Activated naive CD8-positive, alpha-beta T cell treated with anti-CD3 and anti-CD28 coated beads, Interleukin-2, amount 10 ng/mL, durations not matched to agents 7 days and 5 days (primary cell): Measurements from ENCODE around the gene MAML2. TPM values are rescaled to one million over a fixed set of nuclear protein-coding genes. Genes with fewer than 3 reads are reported as not detected.
A peak's percentile ranks its signal among the peaks of the same experiment; 100 is the strongest.

ENCODE experiments used
- ATAC-seq: fragments of 150-1000 bp; cut with Tn5 transposase; one replicate; pipeline ENCODE4 v1.10.0; 2021; ENCODE audit warnings: low read depth, moderate library complexity
- POLR2A ChIA-PET: fragments of 350-600 bp; sonication (Branson Sonifier 250); formaldehyde crosslinking; loops from one replicate; lab custom pipeline; 2021; ENCODE audit warnings: antibody characterized with exemption; lab: Charles Lee
- DNase-seq: peaks from one replicate; pipeline ENCODE4 v3.0.0; 2021
- H3K27ac Mint-ChIP-seq: one replicate; pipeline ENCODE4 v1.8.0; 2022; ENCODE audit warnings: mild to moderate bottlenecking, mixed read lengths
- H3K27me3 Mint-ChIP-seq: one replicate; pipeline ENCODE4 v1.8.0; 2022; ENCODE audit warnings: mild to moderate bottlenecking, moderate library complexity, mixed read lengths
- H3K36me3 Mint-ChIP-seq: one replicate; pipeline ENCODE4 v1.8.0; 2021; ENCODE audit warnings: mild to moderate bottlenecking, mixed read lengths
- H3K4me1 Mint-ChIP-seq: one replicate; pipeline ENCODE4 v1.8.0; 2021; ENCODE audit warnings: mixed read lengths
- H3K4me3 Mint-ChIP-seq: one replicate; pipeline ENCODE4 v1.8.0; 2022; ENCODE audit warnings: mild to moderate bottlenecking, moderate library complexity, mixed read lengths
- H3K9me3 Mint-ChIP-seq: one replicate; pipeline ENCODE4 v1.8.0; 2021; ENCODE audit warnings: mixed read lengths
- total RNA-seq, 2 experiments: library from RNA; stranded (reverse); gene quantifications; one replicate each; pipeline ENCODE4 v1.2.3, GENCODE V29; 2021

Gene MAML2
- total RNA-seq, 2 experiments from 2014 or later, result 18.6 to 20.5 TPM

- ATAC-seq, result no peak
- no peak for DNase-seq
- Mint-ChIP-seq H3K36me3 (peaks cover 19% of the 10 kb centered on the region), H3K27me3 (no peaks in the 10 kb centered on the region), H3K4me1 (peaks cover 23% of the 10 kb centered on the region), H3K4me3 (no peak overlapping the region), H3K27ac (no peak overlapping the region), H3K9me3 (no peaks in the 10 kb centered on the region)
- POLR2A ChIA-PET, result no interaction called here
These were observed 314.2 kb downstream of the MAML2 start for GRCh38 chr11:96028746-96029145.

- Mint-ChIP-seq H3K27me3 (no peaks in the 10 kb centered on the region), H3K4me1 (peaks cover 27% of the 10 kb centered on the region), H3K36me3 (peaks cover 18% of the 10 kb centered on the region), H3K27ac (no peak overlapping the region), H3K9me3 (no peaks in the 10 kb centered on the region), H3K4me3 (no peak overlapping the region)
- ATAC-seq, result no peak
- POLR2A ChIA-PET, result no interaction called here
- no peak for DNase-seq
These were observed 316.0 kb downstream of the MAML2 start for GRCh38 chr11:96027021-96027420.

- POLR2A ChIA-PET, result no interaction called here
- H3K27ac Mint-ChIP-seq, result no peak overlapping the region
- no peaks in the 10 kb centered on the region for H3K27me3 Mint-ChIP-seq
- H3K4me3 Mint-ChIP-seq, result no peak overlapping the region
- DNase-seq (no peak), ATAC-seq (no peak)
- H3K9me3 Mint-ChIP-seq, result no peaks in the 10 kb centered on the region
- peaks cover 27% of the 10 kb centered on the region for H3K4me1 Mint-ChIP-seq
- H3K36me3 Mint-ChIP-seq, result peaks cover 18% of the 10 kb centered on the region
These were observed 316.7 kb downstream of the MAML2 start for GRCh38 chr11:96026310-96026709.

- DNase-seq (no peak), ATAC-seq (peak; percentile 83)
- peak overlapping the region; percentile 29 for H3K27ac Mint-ChIP-seq
- peaks cover 20% of the 10 kb centered on the region for H3K36me3 Mint-ChIP-seq
- POLR2A ChIA-PET, result interaction anchor here (0.6 kb wide), 1 partner anchor 8 kb away, joined by 3 read pairs; no protein-coding TSS in a partner anchor
- H3K9me3 Mint-ChIP-seq, result no peaks in the 10 kb centered on the region
- H3K27me3 Mint-ChIP-seq, result no peaks in the 10 kb centered on the region
- peaks cover 30% of the 10 kb centered on the region for H3K4me1 Mint-ChIP-seq
- no peak overlapping the region for H3K4me3 Mint-ChIP-seq
These were observed 318.3 kb downstream of the MAML2 start for GRCh38 chr11:96024666-96025065.

- Mint-ChIP-seq H3K27ac (no peak overlapping the region), H3K9me3 (no peaks in the 10 kb centered on the region), H3K4me3 (no peak overlapping the region), H3K27me3 (no peaks in the 10 kb centered on the region), H3K4me1 (peaks cover 28% of the 10 kb centered on the region), H3K36me3 (peaks cover 16% of the 10 kb centered on the region)
- no peak for DNase-seq
- POLR2A ChIA-PET, result no interaction called here
- ATAC-seq, result no peak
These were observed 319.7 kb downstream of the MAML2 start for GRCh38 chr11:96023275-96023674.

GRCh38 chr11:96021901-96022650, 320.9 kb downstream of the MAML2 start:
- no peak overlapping the region for H3K27ac Mint-ChIP-seq
- no peaks in the 10 kb centered on the region for H3K9me3 Mint-ChIP-seq
- POLR2A ChIA-PET, result no interaction called here
- DNase-seq (no peak), ATAC-seq (no peak)
- no peak overlapping the region for H3K4me3 Mint-ChIP-seq
- peaks cover 25% of the 10 kb centered on the region for H3K4me1 Mint-ChIP-seq
- peaks cover 12% of the 10 kb centered on the region for H3K36me3 Mint-ChIP-seq
- H3K27me3 Mint-ChIP-seq, result no peaks in the 10 kb centered on the region

GRCh38 chr11:96019810-96020747, 322.9 kb downstream of the MAML2 start:
- Mint-ChIP-seq H3K27ac (no peak overlapping the region), H3K4me3 (no peak overlapping the region), H3K27me3 (no peaks in the 10 kb centered on the region), H3K36me3 (peaks cover 10% of the 10 kb centered on the region), H3K4me1 (peaks cover 39% of the 10 kb centered on the region), H3K9me3 (no peaks in the 10 kb centered on the region)
- POLR2A ChIA-PET, result no interaction called here
- DNase-seq (no peak), ATAC-seq (no peak)

GRCh38 chr11:96019281-96019680, 323.7 kb downstream of the MAML2 start:
- Mint-ChIP-seq H3K4me3 (no peak overlapping the region), H3K9me3 (no peaks in the 10 kb centered on the region), H3K27me3 (no peaks in the 10 kb centered on the region), H3K36me3 (peaks cover 10% of the 10 kb centered on the region), H3K27ac (no peak overlapping the region), H3K4me1 (peaks cover 39% of the 10 kb centered on the region)
- POLR2A ChIA-PET, result no interaction called here
- DNase-seq, result no peak
- no peak for ATAC-seq

GRCh38 chr11:96017856-96018255, 325.1 kb downstream of the MAML2 start:
- POLR2A ChIA-PET, result interaction anchor here (1.0 kb wide), 1 partner anchor 325 kb away, joined by 3 read pairs; the partner anchor contains the start of gene MAML2
- no peak overlapping the region for H3K27ac Mint-ChIP-seq
- H3K4me1 Mint-ChIP-seq, result peaks cover 45% of the 10 kb centered on the region
- DNase-seq (no peak), ATAC-seq (no peak)
- H3K4me3 Mint-ChIP-seq, result no peak overlapping the region
- H3K9me3 Mint-ChIP-seq, result no peaks in the 10 kb centered on the region
- no peaks in the 10 kb centered on the region for H3K27me3 Mint-ChIP-seq
- peaks cover 10% of the 10 kb centered on the region for H3K36me3 Mint-ChIP-seq

GRCh38 chr11:96016978-96017502, 326.0 kb downstream of the MAML2 start:
- H3K27me3 Mint-ChIP-seq, result no peaks in the 10 kb centered on the region
- POLR2A ChIA-PET, result interaction anchor here (1.0 to 1.8 kb wide), 3 partner anchors 8 to 372 kb away, joined by 3 to 5 read pairs (median 3); partner anchors contain the start of genes CCDC82, JRKL and MAML2
- ATAC-seq (no peak), DNase-seq (no peak)
- no peak overlapping the region for H3K4me3 Mint-ChIP-seq
- peaks cover 50% of the 10 kb centered on the region for H3K4me1 Mint-ChIP-seq
- peaks cover 2% of the 10 kb centered on the region for H3K36me3 Mint-ChIP-seq
- no peak overlapping the region for H3K27ac Mint-ChIP-seq
- H3K9me3 Mint-ChIP-seq, result no peaks in the 10 kb centered on the region

GRCh38 chr11:96015906-96016565, 327.0 kb downstream of the MAML2 start:
- H3K27me3 Mint-ChIP-seq, result no peaks in the 10 kb centered on the region
- POLR2A ChIA-PET, result interaction anchor here (1.2 to 1.8 kb wide), 2 partner anchors 9 to 373 kb away, joined by 3 to 5 read pairs; partner anchors contain the start of genes CCDC82 and JRKL
- peak overlapping the region; percentile 86 for H3K27ac Mint-ChIP-seq
- peaks cover 56% of the 10 kb centered on the region for H3K4me1 Mint-ChIP-seq
- H3K4me3 Mint-ChIP-seq, result peak overlapping the region; percentile 63
- H3K36me3 Mint-ChIP-seq, result peaks cover 2% of the 10 kb centered on the region
- H3K9me3 Mint-ChIP-seq, result no peaks in the 10 kb centered on the region
- DNase-seq, result peak; percentile 41
- peak; percentile 67 for ATAC-seq

- POLR2A ChIA-PET, result interaction anchor here (0.7 to 1.6 kb wide), 5 partner anchors 201 to 376 kb away, joined by 3 to 4 read pairs (median 3); partner anchors contain the start of genes CCDC82 and JRKL
These were observed 328.8 kb downstream of the MAML2 start for GRCh38 chr11:96014217-96014616.

More at GRCh38 chr11:96014217-96014616, 328.8 kb downstream of the MAML2 start:
- H3K4me3 Mint-ChIP-seq, result peak overlapping the region; percentile 57
- ATAC-seq, result peak; percentile 41
- peaks cover 2% of the 10 kb centered on the region for H3K36me3 Mint-ChIP-seq
- DNase-seq, result no peak
- peak overlapping the region; percentile 86 for H3K27ac Mint-ChIP-seq
- H3K4me1 Mint-ChIP-seq, result peaks cover 53% of the 10 kb centered on the region
- no peaks in the 10 kb centered on the region for H3K27me3 Mint-ChIP-seq
- no peaks in the 10 kb centered on the region for H3K9me3 Mint-ChIP-seq
